ENCODE data around the gene TIMM13. TPM values are rescaled to one million over a fixed set of nuclear protein-coding genes. Genes with fewer than 3 reads are reported as not detected.

Gene TIMM13
- total and polyA plus RNA-seq, 10 of the 15 experiments (the other 5 are each of a cell fraction or from before 2014, with no cell fraction given): 9.9 to 205 (median 63.6) TPM

- TF ChIP-seq NFYA (IDR thresholded peaks at IDR 0.05; ENCODE audit: borderline replicate concordance, low read depth, low read length) (no peak), CREM (IDR thresholded peaks at IDR 0.05; ENCODE audit: low read depth) (no peak), MLLT1 (IDR thresholded peaks at IDR 0.05) (no peak), YBX1 (IDR thresholded peaks at IDR 0.05) (no peak), EGR1 (IDR thresholded peaks at IDR 0.05; ENCODE audit: borderline replicate concordance in 1 of 2, low read depth in 2 of 2, low read length in 2 of 2) (no peak), BCL11A (IDR thresholded peaks at IDR 0.05; ENCODE audit: low read depth, low read length) (no peak), ASH2L (IDR thresholded peaks at IDR 0.05; ENCODE audit: borderline replicate concordance, low read depth) (no peak), NFYB (IDR thresholded peaks at IDR 0.05; ENCODE audit: insufficient read depth, low read depth, low read length) (no peak), IKZF1 (conservative IDR thresholded peaks at IDR 0.05) (no peak; the same call in 1 of the 2 replicates), CHD1 (IDR thresholded peaks at IDR 0.05; ENCODE audit: low read depth, low read length) (no peak), HDAC6 (IDR thresholded peaks at IDR 0.05; ENCODE audit: unreplicated experiment) (no peak), JUND (IDR thresholded peaks at IDR 0.05; ENCODE audit: low read depth, low read length) (no peak), EED (IDR thresholded peaks at IDR 0.05; ENCODE audit: low read depth) (no peak), NRF1 (conservative IDR thresholded peaks at IDR 0.05; ENCODE audit: low read depth, low read length) (no peak), ZZZ3 (IDR thresholded peaks at IDR 0.05; ENCODE audit: control insufficient read depth, insufficient read length, low read depth) (no peak), STAT1 (conservative IDR thresholded peaks at IDR 0.05) (no peak), TBL1XR1 (IDR thresholded peaks at IDR 0.05; ENCODE audit: low read depth, low read length) (no peak), HDAC2 (IDR thresholded peaks at IDR 0.05) (no peak), NFXL1 (IDR thresholded peaks at IDR 0.05; ENCODE audit: borderline replicate concordance) (no peak), FOXM1 (IDR thresholded peaks at IDR 0.05; ENCODE audit: low read depth, low read length) (no peak), ZNF217 (IDR thresholded peaks at IDR 0.05) (no peak), SP1 (IDR thresholded peaks at IDR 0.05; ENCODE audit: low read depth, low read length) (no peak), ETV6 (conservative IDR thresholded peaks at IDR 0.05 in 1 of 2, IDR thresholded peaks at IDR 0.05 in 1 of 2; ENCODE audit: borderline replicate concordance in 1 of 2, low read depth in 1 of 2) (no peak)
- TF ChIP-seq, protein P1, sequence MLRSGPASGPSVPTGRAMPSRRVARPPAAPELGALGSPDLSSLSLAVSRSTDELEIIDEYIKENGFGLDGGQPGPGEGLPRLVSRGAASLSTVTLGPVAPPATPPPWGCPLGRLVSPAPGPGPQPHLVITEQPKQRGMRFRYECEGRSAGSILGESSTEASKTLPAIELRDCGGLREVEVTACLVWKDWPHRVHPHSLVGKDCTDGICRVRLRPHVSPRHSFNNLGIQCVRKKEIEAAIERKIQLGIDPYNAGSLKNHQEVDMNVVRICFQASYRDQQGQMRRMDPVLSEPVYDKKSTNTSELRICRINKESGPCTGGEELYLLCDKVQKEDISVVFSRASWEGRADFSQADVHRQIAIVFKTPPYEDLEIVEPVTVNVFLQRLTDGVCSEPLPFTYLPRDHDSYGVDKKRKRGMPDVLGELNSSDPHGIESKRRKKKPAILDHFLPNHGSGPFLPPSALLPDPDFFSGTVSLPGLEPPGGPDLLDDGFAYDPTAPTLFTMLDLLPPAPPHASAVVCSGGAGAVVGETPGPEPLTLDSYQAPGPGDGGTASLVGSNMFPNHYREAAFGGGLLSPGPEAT (IDR thresholded peaks at IDR 0.05; ENCODE audit: low read depth): peak; percentile 86
- TF ChIP-seq, protein P2, sequence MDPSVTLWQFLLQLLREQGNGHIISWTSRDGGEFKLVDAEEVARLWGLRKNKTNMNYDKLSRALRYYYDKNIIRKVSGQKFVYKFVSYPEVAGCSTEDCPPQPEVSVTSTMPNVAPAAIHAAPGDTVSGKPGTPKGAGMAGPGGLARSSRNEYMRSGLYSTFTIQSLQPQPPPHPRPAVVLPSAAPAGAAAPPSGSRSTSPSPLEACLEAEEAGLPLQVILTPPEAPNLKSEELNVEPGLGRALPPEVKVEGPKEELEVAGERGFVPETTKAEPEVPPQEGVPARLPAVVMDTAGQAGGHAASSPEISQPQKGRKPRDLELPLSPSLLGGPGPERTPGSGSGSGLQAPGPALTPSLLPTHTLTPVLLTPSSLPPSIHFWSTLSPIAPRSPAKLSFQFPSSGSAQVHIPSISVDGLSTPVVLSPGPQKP (IDR thresholded peaks at IDR 0.05; ENCODE audit: low read depth, low read length): no peak
Measured at GRCh38 chr19:2391118-2391725, 36.2 kb downstream of the TIMM13 start (continued).
